Osteoblast (primary cell): ENCODE measurements around the gene CD3G. TPM values are rescaled to one million over a fixed set of nuclear protein-coding genes. Genes with fewer than 3 reads are reported as not detected.
"Not testable (repeated sequence)": the region's sequence is repeated elsewhere in the genome, so short reads cannot be mapped to it uniquely, and the experiment has no call there.

Experiments used
- DNase-seq: peaks from one replicate; pipeline ENCODE4 v3.0.0; 2011; ENCODE audit warnings: low spot score, mixed read lengths; ENCODE audit not compliant: insufficient read length; ENCODE audit errors: missing footprints
- H2AFZ ChIP-seq: 2 replicates; pipeline ENCODE4 v1.6.0; 2011; ENCODE audit warnings: mild to moderate bottlenecking, low read length
- H3K27ac ChIP-seq: 2 replicates; pipeline ENCODE4 v1.5.1; 2011; ENCODE audit warnings: mild to moderate bottlenecking, low read depth, low read length, moderate library complexity
- H3K27me3 ChIP-seq: 2 replicates; pipeline ENCODE4 v1.6.0; 2012; ENCODE audit warnings: mild to moderate bottlenecking, control low read depth, inconsistent platforms, low read length, moderate library complexity; ENCODE audit not compliant: insufficient read depth
- H3K36me3 ChIP-seq: 2 replicates; pipeline ENCODE4 v1.5.1; 2011; ENCODE audit warnings: mild to moderate bottlenecking, low read length, control low read depth, moderate library complexity; ENCODE audit not compliant: insufficient read depth
- H3K4me1 ChIP-seq: 2 replicates; pipeline ENCODE4 v1.5.1; 2011; ENCODE audit warnings: mild to moderate bottlenecking, low read length, control low read depth, moderate library complexity; ENCODE audit not compliant: insufficient read depth
- H3K4me2 ChIP-seq: 2 replicates; pipeline ENCODE4 v1.6.0; 2011; ENCODE audit warnings: mild to moderate bottlenecking, low read length; ENCODE audit not compliant: insufficient read depth
- H3K4me3 ChIP-seq: fragments of 200-600 bp; sonication (generic); 3 replicates; pipeline ENCODE4 v1.5.1; 2012; ENCODE audit warnings: mild to moderate bottlenecking, low read length, inconsistent platforms; ENCODE audit not compliant: insufficient read depth
- H3K79me2 ChIP-seq: 2 replicates; pipeline ENCODE4 v1.6.0; 2012; ENCODE audit warnings: mild to moderate bottlenecking, low read length, control low read depth, inconsistent platforms; ENCODE audit not compliant: insufficient read depth
- H3K9me3 ChIP-seq: 2 replicates; pipeline ENCODE4 v1.5.1; 2011; ENCODE audit warnings: low read depth, low read length, control low read depth
- H4K20me1 ChIP-seq: 2 replicates; pipeline ENCODE4 v1.6.0; 2012; ENCODE audit warnings: mild to moderate bottlenecking, low read length, control low read depth; ENCODE audit not compliant: insufficient read depth
- small RNA-seq: library from RNA; depleted of rRNA; stranded (forward); fragments of <200 nt; gene quantifications from one replicate; pipeline ENCODE3, GENCODE V24; 2012
- total RNA-seq: library from RNA; depleted of rRNA; stranded (reverse); fragments of >200 nt; gene quantifications from 2 replicates; pipeline ENCODE4 v1.2.3, GENCODE V29; 2012
- TF ChIP-seq, protein P1 (sequence below): IDR thresholded peaks from 2 replicates; pipeline ENCODE4 v1.5.1; 2011; ENCODE audit warnings: mild to moderate bottlenecking, low read depth, low read length, moderate library complexity; ENCODE audit errors: extremely low read depth

CD3G gene
- total RNA-seq, 1 donor = not detected

DNA sequence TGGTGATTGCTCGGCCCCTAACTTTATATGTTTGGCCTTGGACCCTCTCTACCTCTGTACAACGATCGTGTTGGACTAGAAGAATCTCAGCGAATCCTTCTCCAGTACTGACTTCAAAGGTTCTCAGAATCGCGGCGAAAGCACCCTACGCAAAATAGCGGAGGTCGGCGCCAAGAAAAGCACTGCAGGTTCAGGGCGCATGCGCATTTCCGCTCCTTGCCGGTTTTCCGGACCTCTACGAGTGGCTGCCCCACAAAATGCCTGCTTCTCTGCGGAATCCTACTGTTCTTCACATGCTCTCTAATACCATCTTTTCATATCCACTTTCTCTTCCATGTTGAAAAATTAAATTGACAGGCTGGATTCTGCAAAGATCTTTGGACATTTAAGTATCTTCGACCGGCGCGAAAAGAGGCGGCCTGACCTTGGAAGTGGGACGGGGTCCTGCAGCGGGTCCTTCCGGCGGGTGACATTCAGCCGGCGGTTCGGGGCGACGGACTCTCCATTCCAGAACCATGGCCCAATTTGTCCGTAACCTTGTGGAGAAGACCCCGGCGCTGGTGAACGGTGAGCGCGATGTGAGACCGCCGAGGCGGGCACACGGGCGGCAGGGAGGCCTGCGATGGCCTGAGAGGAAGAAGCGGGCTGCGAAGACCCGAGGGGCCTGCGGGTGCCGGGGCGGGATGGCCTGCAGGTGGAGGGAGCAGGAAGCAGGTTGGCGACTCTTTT is 57.2 kb downstream of the CD3G start, which contains the start of gene ATP5MG:
ATP5MG (plus strand) TSS at position 456 of the 729 bp plus-strand sequence; CDS start at position 516, 60 bp downstream.
- peak; percentile 88 for DNase-seq
- H4K20me1 ChIP-seq = peaks cover 19% of the 10 kb centered on the region
- peak within 1 kb of the TSS; percentile 94 for H3K27ac ChIP-seq
- H3K4me3 ChIP-seq = peak within 1 kb of the TSS; percentile 92
- peaks cover 14% of the 10 kb centered on the region for H3K36me3 ChIP-seq
- peaks cover 11% of the 10 kb centered on the region for H3K4me1 ChIP-seq
- no peaks in the 10 kb centered on the region for H3K9me3 ChIP-seq
- TF ChIP-seq, protein P1, sequence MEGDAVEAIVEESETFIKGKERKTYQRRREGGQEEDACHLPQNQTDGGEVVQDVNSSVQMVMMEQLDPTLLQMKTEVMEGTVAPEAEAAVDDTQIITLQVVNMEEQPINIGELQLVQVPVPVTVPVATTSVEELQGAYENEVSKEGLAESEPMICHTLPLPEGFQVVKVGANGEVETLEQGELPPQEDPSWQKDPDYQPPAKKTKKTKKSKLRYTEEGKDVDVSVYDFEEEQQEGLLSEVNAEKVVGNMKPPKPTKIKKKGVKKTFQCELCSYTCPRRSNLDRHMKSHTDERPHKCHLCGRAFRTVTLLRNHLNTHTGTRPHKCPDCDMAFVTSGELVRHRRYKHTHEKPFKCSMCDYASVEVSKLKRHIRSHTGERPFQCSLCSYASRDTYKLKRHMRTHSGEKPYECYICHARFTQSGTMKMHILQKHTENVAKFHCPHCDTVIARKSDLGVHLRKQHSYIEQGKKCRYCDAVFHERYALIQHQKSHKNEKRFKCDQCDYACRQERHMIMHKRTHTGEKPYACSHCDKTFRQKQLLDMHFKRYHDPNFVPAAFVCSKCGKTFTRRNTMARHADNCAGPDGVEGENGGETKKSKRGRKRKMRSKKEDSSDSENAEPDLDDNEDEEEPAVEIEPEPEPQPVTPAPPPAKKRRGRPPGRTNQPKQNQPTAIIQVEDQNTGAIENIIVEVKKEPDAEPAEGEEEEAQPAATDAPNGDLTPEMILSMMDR = no peak
- H2AFZ ChIP-seq = peak within 1 kb of the TSS; percentile 94
- H3K27me3 ChIP-seq = no peaks in the 10 kb centered on the region
- peaks cover 49% of the 10 kb centered on the region for H3K79me2 ChIP-seq
- H3K4me2 ChIP-seq = peak within 1 kb of the TSS; percentile 91

DNA sequence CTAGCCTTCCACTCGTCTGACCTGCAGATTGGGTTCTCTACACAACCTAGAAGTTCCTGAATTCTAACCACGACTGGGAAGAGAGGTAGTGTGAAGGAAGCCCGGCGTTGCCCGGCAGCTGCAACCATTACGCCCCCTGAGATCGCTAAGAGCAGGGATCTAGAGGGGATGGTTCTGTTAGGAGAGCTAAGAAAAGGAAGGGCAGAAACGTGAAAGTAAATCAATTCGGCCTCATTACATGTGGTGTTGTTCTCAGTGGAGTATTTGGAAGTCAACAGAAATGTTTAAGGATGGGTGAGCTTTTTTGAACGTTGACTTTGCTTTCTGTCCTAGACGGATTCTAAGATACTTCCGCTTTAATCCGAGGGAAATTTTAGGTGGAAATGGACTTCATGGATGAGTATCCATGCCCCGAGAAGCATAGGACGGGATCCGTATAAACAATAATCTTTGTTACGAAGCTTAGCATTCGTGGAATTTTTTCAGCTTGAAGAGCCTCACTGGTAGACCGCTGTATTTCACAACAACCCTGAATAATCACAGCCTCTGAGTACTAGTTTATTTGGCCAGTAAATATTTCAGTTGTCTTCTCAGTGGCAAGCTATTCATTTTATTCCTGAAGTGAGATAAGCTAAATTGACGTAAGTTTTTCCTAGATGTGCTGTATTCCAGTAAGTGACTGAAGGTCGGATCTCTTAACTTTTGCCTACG is 57.9 kb downstream of the CD3G start:
- Histone ChIP-seq H3K79me2 (peaks cover 56% of the 10 kb centered on the region), H3K27me3 (no peaks in the 10 kb centered on the region), H3K4me1 (peaks cover 16% of the 10 kb centered on the region), H3K4me2 (peak overlapping the region; percentile 91), H2AFZ (peak overlapping the region; percentile 94), H3K27ac (peak overlapping the region; percentile 94), H3K4me3 (peak overlapping the region; percentile 92), H3K9me3 (no peaks in the 10 kb centered on the region), H4K20me1 (peaks cover 23% of the 10 kb centered on the region), H3K36me3 (peaks cover 16% of the 10 kb centered on the region)
- TF ChIP-seq, protein P1 = no peak
- DNase-seq = no peak

DNA sequence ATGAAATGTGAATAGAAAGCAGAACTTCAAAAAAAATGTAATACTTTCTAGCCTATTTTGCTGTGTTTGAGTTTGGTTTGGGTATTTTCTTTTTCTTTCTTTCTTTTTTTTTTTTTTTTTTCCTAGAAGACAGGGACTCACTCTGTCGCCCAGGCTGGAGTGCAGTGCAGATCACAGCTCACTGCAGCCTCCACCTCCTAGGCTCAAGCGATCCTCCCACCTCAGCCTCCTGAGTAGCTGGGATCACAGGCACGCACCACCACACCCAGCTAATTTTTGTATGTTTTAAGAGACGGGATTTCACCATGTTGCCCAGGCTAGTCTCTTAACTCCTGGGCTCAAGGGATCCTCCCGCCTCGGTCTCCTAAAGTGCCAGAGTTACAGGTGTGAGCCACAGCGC is 58.5 kb downstream of the CD3G start:
- Histone ChIP-seq H3K27ac (peak overlapping the region; percentile 94), H3K4me1 (peaks cover 16% of the 10 kb centered on the region), H3K36me3 (peaks cover 20% of the 10 kb centered on the region), H3K4me3 (peak overlapping the region; percentile 92), H4K20me1 (peaks cover 23% of the 10 kb centered on the region), H3K4me2 (peak overlapping the region; percentile 91), H3K79me2 (peaks cover 61% of the 10 kb centered on the region)
- not testable (repeated sequence) for H3K9me3 ChIP-seq, H3K27me3 ChIP-seq, H2AFZ ChIP-seq, DNase-seq

Small RNAs within 50 kb of the gene (small RNA-seq; reads per million reads assigned to genes)
- not detected for gene AP001582.1

Other genes starting within 250 kb of the CD3G start
- gene SCN4B, start 191.5 kb upstream of the CD3G start, total RNA-seq = under 0.01 and 0.36 TPM in 2 replicates
- gene SCN2B, start 167.7 kb upstream of the CD3G start, total RNA-seq = not detected in 2 replicates
- not detected in 2 replicates for gene JAML, start 119.3 kb upstream of the CD3G start, total RNA-seq
- gene MPZL3, start 92.0 kb upstream of the CD3G start, total RNA-seq = 1.5 and 1.8 TPM in 2 replicates
- gene MPZL2, start 80.0 kb upstream of the CD3G start, total RNA-seq = not detected in 2 replicates
- gene CD3E, start 39.6 kb upstream of the CD3G start, total RNA-seq = not detected in 2 replicates
- gene CD3D, start 1.6 kb upstream of the CD3G start, total RNA-seq = not detected in 2 replicates
- gene UBE4A, start 15.3 kb downstream of the CD3G start, total RNA-seq = 63.0 and 63.4 TPM in 2 replicates
- gene ATP5MG, start 57.3 kb downstream of the CD3G start, total RNA-seq = 25.3 and 31.1 TPM in 2 replicates
- gene KMT2A, start 92.1 kb downstream of the CD3G start, total RNA-seq = 38.4 and 49.5 TPM in 2 replicates
- gene TTC36, start 183.1 kb downstream of the CD3G start, total RNA-seq = 1.1 and 1.2 TPM in 2 replicates
- 10.1 and 11.2 TPM in 2 replicates for gene TMEM25, start 186.8 kb downstream of the CD3G start, total RNA-seq
- gene IFT46, start 221.6 kb downstream of the CD3G start, total RNA-seq = 31.8 and 37.7 TPM in 2 replicates
- gene ARCN1, start 228.1 kb downstream of the CD3G start, total RNA-seq = 162 and 172 TPM in 2 replicates